GM12892 (cell line): ENCODE data around the gene ADAMTS15.

Source experiments
- POLR2A ChIP-seq: IDR thresholded peaks from 2 replicates; pipeline ENCODE4 v1.6.1; 2011; ENCODE audit warnings: low read depth, low read length, control low read depth
- POLR2AphosphoS5 ChIP-seq: IDR thresholded peaks from 2 replicates; pipeline ENCODE4 v1.6.1; 2011; ENCODE audit warnings: low read depth, low read length, control low read depth
- TAF1 ChIP-seq: IDR thresholded peaks from 2 replicates; pipeline ENCODE4 v1.6.1; 2011; ENCODE audit warnings: low read depth, mild to moderate bottlenecking, control low read depth, low read length, borderline replicate concordance

DNA sequence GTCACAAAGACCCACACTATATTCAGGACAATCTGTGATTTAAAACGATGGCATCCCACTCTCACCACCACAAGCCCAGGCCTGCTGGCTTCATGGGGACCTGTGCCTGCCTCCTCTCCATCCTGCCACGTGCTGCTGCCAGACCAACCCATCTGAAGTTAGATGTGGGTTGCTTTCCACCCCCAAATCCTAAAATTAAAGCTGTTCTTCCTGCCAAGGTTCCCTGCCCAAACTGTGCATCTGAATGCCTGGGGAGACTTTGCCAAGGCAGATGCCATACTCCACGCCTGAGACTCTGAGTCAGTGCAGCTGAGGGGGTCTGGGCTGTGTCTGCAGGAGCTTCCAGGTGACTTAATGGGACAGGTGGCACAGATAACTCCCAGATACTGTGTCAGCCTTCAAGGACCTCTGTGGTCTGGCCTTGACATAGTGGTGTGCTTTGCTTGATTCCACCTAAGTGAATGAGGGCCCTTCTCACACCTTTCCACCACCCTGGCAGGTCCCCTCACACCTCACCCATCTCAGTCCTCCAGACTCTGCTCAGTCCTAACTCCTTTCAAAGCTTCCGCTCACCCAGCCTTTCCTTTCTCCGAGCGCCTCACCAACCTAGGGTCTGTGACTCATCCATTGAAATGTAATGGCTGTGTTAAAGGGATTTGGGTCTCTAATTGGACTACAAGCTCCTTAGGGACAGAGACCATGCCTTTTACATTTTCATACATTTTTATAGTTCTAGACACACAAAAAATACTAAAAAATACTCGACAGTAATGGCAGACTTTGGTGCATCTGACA is 38.7 kb upstream of the ADAMTS15 start:
- TF ChIP-seq POLR2A (no peak), TAF1 (no peak), POLR2AphosphoS5 (no peak)
